ENCODE data around the gene PC. TPM values are rescaled to one million over a fixed set of nuclear protein-coding genes. Genes with fewer than 3 reads are reported as not detected.
"Not testable (repeated sequence)": the region's sequence is repeated elsewhere in the genome, so short reads cannot be mapped to it uniquely, and the experiment has no call there.

Gene PC
- total RNA-seq, 2 donors from 2014 or later = 6.5 to 9.1 TPM

- H3K9me3 Mint-ChIP-seq; H3K4me1 Mint-ChIP-seq (ENCODE audit: low read depth in 2 of 2); H3K4me3 Mint-ChIP-seq; ATAC-seq; H3K36me3 Mint-ChIP-seq; DNase-seq (ENCODE audit: low spot score): not testable (repeated sequence)
- H3K27me3 Mint-ChIP-seq = peaks cover 0 to 10% of the 10 kb centered on the region in 2 donors
- H3K27ac Mint-ChIP-seq = peak overlapping the region in 1 of 2 donors; percentile 11
Observed at GRCh38 chr11:66988741-66989140, 30.6 kb upstream of the PC start.

- no peak for DNase-seq (ENCODE audit: low spot score)
- no peaks in the 10 kb centered on the region for H3K9me3 Mint-ChIP-seq
- H3K4me1 Mint-ChIP-seq (ENCODE audit: low read depth in 2 of 2) = no peaks in the 10 kb centered on the region
- peak overlapping the region in 1 of 2 donors; percentile 11 for H3K27ac Mint-ChIP-seq
- peaks cover 0 to 10% of the 10 kb centered on the region in 2 donors for H3K27me3 Mint-ChIP-seq
- no peaks in the 10 kb centered on the region for H3K36me3 Mint-ChIP-seq
- H3K4me3 Mint-ChIP-seq = no peak overlapping the region
- no peak for ATAC-seq
Observed at GRCh38 chr11:66987924-66988637, 29.9 kb upstream of the PC start.

GRCh38 chr11:66987158-66987620, 29.0 kb upstream of the PC start:
- Mint-ChIP-seq H3K27me3 (peaks cover 0 to 10% of the 10 kb centered on the region in 2 donors), H3K27ac (no peak overlapping the region), H3K36me3 (no peaks in the 10 kb centered on the region), H3K4me3 (no peak overlapping the region), H3K9me3 (no peaks in the 10 kb centered on the region), H3K4me1 (ENCODE audit: low read depth in 2 of 2) (no peaks in the 10 kb centered on the region)
- DNase-seq (ENCODE audit: low spot score) (no peak), ATAC-seq (peak in 1 of 2 donors; percentile 24)

- H3K27me3 Mint-ChIP-seq = peaks cover 0 to 8% of the 10 kb centered on the region in 2 donors
- DNase-seq (ENCODE audit: low spot score) (no peak), ATAC-seq (no peak)
- H3K4me1 Mint-ChIP-seq (ENCODE audit: low read depth in 2 of 2) = no peaks in the 10 kb centered on the region
- no peaks in the 10 kb centered on the region for H3K9me3 Mint-ChIP-seq
- H3K36me3 Mint-ChIP-seq = no peaks in the 10 kb centered on the region
- H3K27ac Mint-ChIP-seq = no peak overlapping the region
- H3K4me3 Mint-ChIP-seq = no peak overlapping the region
Observed at GRCh38 chr11:66986178-66986545, 28.0 kb upstream of the PC start.

GRCh38 chr11:66985508-66986177, 27.5 kb upstream of the PC start:
- no peak overlapping the region for H3K4me3 Mint-ChIP-seq
- no peaks in the 10 kb centered on the region for H3K4me1 Mint-ChIP-seq (ENCODE audit: low read depth in 2 of 2)
- peak in 1 of 2 donors; percentile 13 for ATAC-seq
- no peak for DNase-seq (ENCODE audit: low spot score)
- no peak overlapping the region for H3K27ac Mint-ChIP-seq
- no peaks in the 10 kb centered on the region for H3K36me3 Mint-ChIP-seq
- no peaks in the 10 kb centered on the region for H3K9me3 Mint-ChIP-seq
- peaks cover 0 to 8% of the 10 kb centered on the region in 2 donors for H3K27me3 Mint-ChIP-seq

- ATAC-seq = no peak
- H3K4me1 Mint-ChIP-seq (ENCODE audit: low read depth in 2 of 2) = no peaks in the 10 kb centered on the region
- no peak for DNase-seq (ENCODE audit: low spot score)
- peaks cover 0 to 4% of the 10 kb centered on the region in 2 donors for H3K27me3 Mint-ChIP-seq
- no peaks in the 10 kb centered on the region for H3K36me3 Mint-ChIP-seq
- no peaks in the 10 kb centered on the region for H3K9me3 Mint-ChIP-seq
- H3K4me3 Mint-ChIP-seq = no peak overlapping the region
- H3K27ac Mint-ChIP-seq = no peak overlapping the region
Observed at GRCh38 chr11:66983275-66983924, 25.2 kb upstream of the PC start.

- DNase-seq (ENCODE audit: low spot score) = no peak
- H3K27ac Mint-ChIP-seq = no peak overlapping the region
- no peaks in the 10 kb centered on the region for H3K36me3 Mint-ChIP-seq
- no peaks in the 10 kb centered on the region for H3K9me3 Mint-ChIP-seq
- no peaks in the 10 kb centered on the region for H3K4me1 Mint-ChIP-seq (ENCODE audit: low read depth in 2 of 2)
- no peak for ATAC-seq
- peaks cover 0 to 2% of the 10 kb centered on the region in 2 donors for H3K27me3 Mint-ChIP-seq
- H3K4me3 Mint-ChIP-seq = no peak overlapping the region
Observed at GRCh38 chr11:66981976-66982578, 23.9 kb upstream of the PC start.

- ATAC-seq (no peak), DNase-seq (ENCODE audit: low spot score) (no peak)
- H3K36me3 Mint-ChIP-seq = no peaks in the 10 kb centered on the region
- H3K4me3 Mint-ChIP-seq = no peak overlapping the region
- no peak overlapping the region for H3K27ac Mint-ChIP-seq
- no peaks in the 10 kb centered on the region for H3K4me1 Mint-ChIP-seq (ENCODE audit: low read depth in 2 of 2)
- H3K27me3 Mint-ChIP-seq = no peaks in the 10 kb centered on the region
- no peaks in the 10 kb centered on the region for H3K9me3 Mint-ChIP-seq
Observed at GRCh38 chr11:66979336-66979980, 21.3 kb upstream of the PC start.

GRCh38 chr11:66978717-66979116, 20.5 kb upstream of the PC start:
- Mint-ChIP-seq H3K9me3 (no peaks in the 10 kb centered on the region), H3K27me3 (no peaks in the 10 kb centered on the region), H3K4me3 (no peak overlapping the region), H3K4me1 (ENCODE audit: low read depth in 2 of 2) (no peaks in the 10 kb centered on the region), H3K27ac (no peak overlapping the region), H3K36me3 (no peaks in the 10 kb centered on the region)
- ATAC-seq (no peak), DNase-seq (ENCODE audit: low spot score) (no peak)

- Mint-ChIP-seq H3K36me3 (no peaks in the 10 kb centered on the region), H3K27ac (no peak overlapping the region), H3K4me1 (ENCODE audit: low read depth in 2 of 2) (no peaks in the 10 kb centered on the region), H3K4me3 (no peak overlapping the region), H3K27me3 (no peaks in the 10 kb centered on the region), H3K9me3 (no peaks in the 10 kb centered on the region)
- DNase-seq (ENCODE audit: low spot score) = no peak
- ATAC-seq = no peak
Observed at GRCh38 chr11:66978229-66978628, 20.0 kb upstream of the PC start.

GRCh38 chr11:66976925-66977324, 18.7 kb upstream of the PC start:
- ATAC-seq = peak in 1 of 2 donors; percentile 17
- H3K4me1 Mint-ChIP-seq (ENCODE audit: low read depth in 2 of 2) = no peaks in the 10 kb centered on the region
- H3K27me3 Mint-ChIP-seq = peaks cover 0 to 3% of the 10 kb centered on the region in 2 donors
- H3K36me3 Mint-ChIP-seq = no peaks in the 10 kb centered on the region
- no peak for DNase-seq (ENCODE audit: low spot score)
- no peak overlapping the region for H3K4me3 Mint-ChIP-seq
- H3K9me3 Mint-ChIP-seq = no peaks in the 10 kb centered on the region
- H3K27ac Mint-ChIP-seq = no peak overlapping the region

GRCh38 chr11:66976028-66976467, 17.9 kb upstream of the PC start:
- no peak overlapping the region for H3K27ac Mint-ChIP-seq
- H3K4me3 Mint-ChIP-seq = no peak overlapping the region
- H3K4me1 Mint-ChIP-seq (ENCODE audit: low read depth in 2 of 2) = peaks cover under 1% of the 10 kb centered on the region in 2 donors
- peaks cover 0 to 3% of the 10 kb centered on the region in 2 donors for H3K27me3 Mint-ChIP-seq
- H3K9me3 Mint-ChIP-seq = no peaks in the 10 kb centered on the region
- H3K36me3 Mint-ChIP-seq = no peaks in the 10 kb centered on the region
- DNase-seq (ENCODE audit: low spot score) (no peak), ATAC-seq (peak; percentile 40 to 43)

- ATAC-seq = no peak
- H3K9me3 Mint-ChIP-seq = no peaks in the 10 kb centered on the region
- H3K36me3 Mint-ChIP-seq = no peaks in the 10 kb centered on the region
- no peak for DNase-seq (ENCODE audit: low spot score)
- H3K4me1 Mint-ChIP-seq (ENCODE audit: low read depth in 2 of 2) = peaks cover 5 to 6% of the 10 kb centered on the region in 2 donors
- H3K27me3 Mint-ChIP-seq = peaks cover 0 to 8% of the 10 kb centered on the region in 2 donors
- no peak overlapping the region for H3K4me3 Mint-ChIP-seq
- no peak overlapping the region for H3K27ac Mint-ChIP-seq
Observed at GRCh38 chr11:66975405-66976027, 17.3 kb upstream of the PC start.
